OCI-LY1 (cell line): ENCODE measurements around the gene TRAPPC10.

Experiments
- H2AFZ ChIP-seq: fragments of 200-600 bp; sonication (generic), shearing (Covaris generic); 2 replicates; pipeline ENCODE4 v1.6.0; 2014; ENCODE audit warnings: antibody characterized with exemption, mild to moderate bottlenecking, low read length
- H3F3A ChIP-seq: fragments of 200-600 bp; sonication (generic), shearing (Covaris generic); 2 replicates; pipeline ENCODE4 v1.6.0; 2014; ENCODE audit warnings: mild to moderate bottlenecking, antibody characterized with exemption, low read length, moderate library complexity; ENCODE audit not compliant: insufficient read depth
- H3K27ac ChIP-seq: fragments of 200-600 bp; sonication (generic); 2 replicates; pipeline ENCODE4 v1.5.1; 2014; ENCODE audit warnings: low read length, mixed run types, mild to moderate bottlenecking, low read depth; ENCODE audit not compliant: poor library complexity, severe bottlenecking
- H3K27me3 ChIP-seq: fragments of 200-600 bp; sonication (generic); 2 replicates; pipeline ENCODE4 v1.6.0; 2014; ENCODE audit warnings: antibody characterized with exemption, mild to moderate bottlenecking, low read length, moderate library complexity; ENCODE audit not compliant: insufficient read depth
- H3K36me3 ChIP-seq: fragments of 200-600 bp; sonication (generic); 2 replicates; pipeline ENCODE4 v1.6.1; 2014; ENCODE audit warnings: mild to moderate bottlenecking, antibody characterized with exemption, low read length, moderate library complexity, mixed read lengths; ENCODE audit not compliant: insufficient read depth
- H3K4me1 ChIP-seq: fragments of 200-600 bp; sonication (generic); 2 replicates; pipeline ENCODE4 v1.5.1; 2014; ENCODE audit warnings: mild to moderate bottlenecking, low read length, moderate library complexity; ENCODE audit not compliant: insufficient read depth, severe bottlenecking
- H3K4me2 ChIP-seq: fragments of 200-600 bp; sonication (generic), shearing (Covaris generic); 2 replicates; pipeline ENCODE4 v1.6.1; 2014; ENCODE audit warnings: low read length
- H3K4me3 ChIP-seq: fragments of 200-600 bp; sonication (generic); 2 replicates; pipeline ENCODE4 v1.5.1; 2014; ENCODE audit warnings: low read length, low read depth, mild to moderate bottlenecking, mixed read lengths; ENCODE audit not compliant: poor library complexity, severe bottlenecking
- H3K79me2 ChIP-seq: fragments of 200-600 bp; shearing (Covaris generic); 2 replicates; pipeline ENCODE4 v1.6.1; 2016; ENCODE audit warnings: mixed run types, low read length, mixed read lengths; ENCODE audit not compliant: insufficient read depth
- H3K9ac ChIP-seq: fragments of 200-600 bp; sonication (generic), shearing (Covaris generic); 2 replicates; pipeline ENCODE4 v1.6.1; 2014; ENCODE audit warnings: mild to moderate bottlenecking, low read length, mixed read lengths
- H3K9me2 ChIP-seq: fragments of 200-600 bp; sonication (generic), shearing (Covaris generic); 2 replicates; pipeline ENCODE4 v1.6.1; 2014; ENCODE audit warnings: low read depth, mild to moderate bottlenecking, low read length, mixed read lengths
- H3K9me3 ChIP-seq: fragments of 200-600 bp; shearing (Covaris generic); 2 replicates; pipeline ENCODE4 v1.6.1; 2014; ENCODE audit warnings: low read length, mixed read lengths
- H4K20me1 ChIP-seq: fragments of 200-600 bp; sonication (generic), shearing (Covaris generic); 2 replicates; pipeline ENCODE4 v1.6.0; 2016; ENCODE audit warnings: mild to moderate bottlenecking, low read length; ENCODE audit not compliant: insufficient read depth
- EZH2 ChIP-seq: fragments of 200-600 bp; sonication (generic), shearing (Covaris generic); IDR thresholded peaks from 2 replicates; pipeline ENCODE4 v1.8.0; 2017; ENCODE audit warnings: borderline replicate concordance, mixed run types, mild to moderate bottlenecking, antibody characterized with exemption, low read length, moderate library complexity, mixed read lengths
- TF ChIP-seq, protein P1 (sequence below): fragments of 200-600 bp; sonication (generic), shearing (Covaris generic); IDR thresholded peaks from 2 replicates; pipeline ENCODE4 v1.5.1; 2017; ENCODE audit warnings: mild to moderate bottlenecking, antibody characterized with exemption, low read length, moderate library complexity, mixed read lengths

Gene TRAPPC10

DNA sequence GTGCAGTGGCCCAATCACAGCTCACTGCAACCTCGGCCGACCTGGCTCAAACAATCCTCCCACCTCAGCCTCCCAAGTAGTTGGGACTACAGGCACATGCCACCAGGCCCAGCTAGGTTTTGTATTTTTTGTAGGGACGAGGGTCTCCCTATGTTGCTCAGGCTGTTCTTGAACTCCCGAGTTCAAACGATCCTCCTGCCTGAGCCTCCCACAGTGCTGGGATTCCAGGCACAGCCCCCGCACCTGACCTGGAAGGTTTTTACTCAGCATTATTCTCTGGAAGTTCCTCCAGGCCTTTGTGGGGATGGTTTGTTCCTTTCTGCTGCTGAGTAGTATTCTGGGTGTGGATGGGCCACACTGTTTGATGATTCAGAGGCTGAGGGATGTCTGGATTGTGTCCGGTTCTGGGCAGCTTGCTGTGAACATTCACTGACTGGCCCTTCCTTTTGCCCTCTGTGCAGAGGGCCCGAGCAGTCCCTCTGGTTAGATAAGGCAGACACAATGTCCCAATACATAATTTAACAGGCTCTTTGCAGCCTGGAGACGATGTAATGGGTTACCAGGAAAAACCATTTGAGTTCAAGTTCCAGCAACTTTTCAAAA lies 6.0 kb upstream of the TRAPPC10 start:
- H2AFZ ChIP-seq, result no peak overlapping the region

GRCh38 chr21:44006656-44007055 lies 5.5 kb upstream of the TRAPPC10 start:
- Histone ChIP-seq H2AFZ (no peak overlapping the region), H3K27ac (no peak overlapping the region), H3K27me3 (no peaks in the 10 kb centered on the region; the same call in 1 of the 2 replicates), H3K9me2 (no peaks in the 10 kb centered on the region), H4K20me1 (no peaks in the 10 kb centered on the region), H3K4me1 (peaks cover 9% of the 10 kb centered on the region), H3K9ac (no peak overlapping the region), H3K79me2 (no peaks in the 10 kb centered on the region), H3K36me3 (no peaks in the 10 kb centered on the region), H3K9me3 (no peaks in the 10 kb centered on the region), H3F3A (no peaks in the 10 kb centered on the region), H3K4me3 (no peak overlapping the region), H3K4me2 (no peak overlapping the region)
- no peak for TF ChIP-seq EZH2
- TF ChIP-seq, protein P1, sequence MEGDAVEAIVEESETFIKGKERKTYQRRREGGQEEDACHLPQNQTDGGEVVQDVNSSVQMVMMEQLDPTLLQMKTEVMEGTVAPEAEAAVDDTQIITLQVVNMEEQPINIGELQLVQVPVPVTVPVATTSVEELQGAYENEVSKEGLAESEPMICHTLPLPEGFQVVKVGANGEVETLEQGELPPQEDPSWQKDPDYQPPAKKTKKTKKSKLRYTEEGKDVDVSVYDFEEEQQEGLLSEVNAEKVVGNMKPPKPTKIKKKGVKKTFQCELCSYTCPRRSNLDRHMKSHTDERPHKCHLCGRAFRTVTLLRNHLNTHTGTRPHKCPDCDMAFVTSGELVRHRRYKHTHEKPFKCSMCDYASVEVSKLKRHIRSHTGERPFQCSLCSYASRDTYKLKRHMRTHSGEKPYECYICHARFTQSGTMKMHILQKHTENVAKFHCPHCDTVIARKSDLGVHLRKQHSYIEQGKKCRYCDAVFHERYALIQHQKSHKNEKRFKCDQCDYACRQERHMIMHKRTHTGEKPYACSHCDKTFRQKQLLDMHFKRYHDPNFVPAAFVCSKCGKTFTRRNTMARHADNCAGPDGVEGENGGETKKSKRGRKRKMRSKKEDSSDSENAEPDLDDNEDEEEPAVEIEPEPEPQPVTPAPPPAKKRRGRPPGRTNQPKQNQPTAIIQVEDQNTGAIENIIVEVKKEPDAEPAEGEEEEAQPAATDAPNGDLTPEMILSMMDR, result no peak

More for the DNA sequence above, 6.0 kb upstream of the TRAPPC10 start:
- no peaks in the 10 kb centered on the region; the same call in 1 of the 2 replicates for H3K27me3 ChIP-seq
- TF ChIP-seq EZH2, result no peak
- TF ChIP-seq, protein P1, result no peak
- no peak overlapping the region for H3K4me2 ChIP-seq
- H3K79me2 ChIP-seq, result no peaks in the 10 kb centered on the region
- H3K36me3 ChIP-seq, result no peaks in the 10 kb centered on the region
- no peaks in the 10 kb centered on the region for H3F3A ChIP-seq
- H3K9ac ChIP-seq, result no peak overlapping the region
- H3K9me3 ChIP-seq, result no peaks in the 10 kb centered on the region
- H3K4me1 ChIP-seq, result peaks cover 3% of the 10 kb centered on the region
- H3K9me2 ChIP-seq, result no peaks in the 10 kb centered on the region
- H3K27ac ChIP-seq, result no peak overlapping the region
- H4K20me1 ChIP-seq, result no peaks in the 10 kb centered on the region
- H3K4me3 ChIP-seq, result no peak overlapping the region

GRCh38 chr21:44010429-44010828 lies 1.7 kb upstream of the TRAPPC10 start:
- Histone ChIP-seq H3K4me3 (no peak overlapping the region), H3K36me3 (no peaks in the 10 kb centered on the region), H3F3A (no peaks in the 10 kb centered on the region), H3K27ac (no peak overlapping the region), H2AFZ (no peak overlapping the region), H3K4me1 (peaks cover 30% of the 10 kb centered on the region), H3K9ac (no peak overlapping the region), H3K9me3 (no peaks in the 10 kb centered on the region), H3K9me2 (no peaks in the 10 kb centered on the region), H4K20me1 (no peaks in the 10 kb centered on the region), H3K79me2 (peaks cover 25% of the 10 kb centered on the region), H3K27me3 (no peaks in the 10 kb centered on the region), H3K4me2 (no peak overlapping the region)
- TF ChIP-seq EZH2, result no peak
- TF ChIP-seq, protein P1, result no peak
